Liver (tissue), 9 donors: ENCODE measurements around the gene PSTPIP1. TPM values are rescaled to one million over a fixed set of nuclear protein-coding genes. Genes with fewer than 3 reads are reported as not detected.

Experiments used
- DNase-seq: peaks from one replicate; pipeline ENCODE4 v3.0.0-alpha.2; 2017; ENCODE audit warnings: low spot score
- H3K27ac ChIP-seq, 2 donors: one replicate each; pipeline ENCODE4 v1.7.0; 2013; ENCODE audit warnings: inconsistent platforms in 2 of 2, low read length in 2 of 2, control low read depth in 1 of 2, low read depth in 1 of 2, mild to moderate bottlenecking in 1 of 2
- H3K27me3 ChIP-seq, 4 donors: one replicate each; pipeline versions ENCODE4 v1.6.1 to v1.7.0; 2013; ENCODE audit warnings: low read length in 3 of 4, inconsistent platforms in 1 of 4, mild to moderate bottlenecking in 1 of 4, moderate library complexity in 1 of 4; ENCODE audit not compliant: control insufficient read depth in 4 of 4, insufficient read depth in 4 of 4
- H3K36me3 ChIP-seq, 4 donors: one replicate each; pipeline versions ENCODE4 v1.6.1 to v1.7.0; 2013; ENCODE audit warnings: low read length in 3 of 4, mild to moderate bottlenecking in 3 of 4, low read depth in 1 of 4, moderate library complexity in 1 of 4; ENCODE audit not compliant: control insufficient read depth in 4 of 4, insufficient read depth in 3 of 4
- H3K4me1 ChIP-seq, 4 donors: one replicate each; pipeline versions ENCODE4 v1.6.1 to v1.7.0; 2013; ENCODE audit warnings: low read length in 3 of 4, mild to moderate bottlenecking in 3 of 4, moderate library complexity in 1 of 4; ENCODE audit not compliant: control insufficient read depth in 4 of 4, insufficient read depth in 4 of 4
- H3K4me3 ChIP-seq, 3 donors: one replicate each; pipeline versions ENCODE4 v1.6.1 to v1.7.0; 2013; ENCODE audit warnings: low read length in 3 of 3, control low read depth in 1 of 3, low read depth in 1 of 3, mild to moderate bottlenecking in 1 of 3
- H3K9ac ChIP-seq, 2 donors: one replicate each; pipeline ENCODE4 v1.7.0; 2013; ENCODE audit warnings: low read length in 2 of 2, mild to moderate bottlenecking in 2 of 2, moderate library complexity in 2 of 2, control low read depth in 1 of 2, low read depth in 1 of 2
- H3K9me3 ChIP-seq, 4 donors: one replicate each; pipeline versions ENCODE4 v1.6.1 to v1.7.0; 2013; ENCODE audit warnings: low read length in 3 of 4; ENCODE audit not compliant: control insufficient read depth in 4 of 4
- CTCF ChIP-seq: fragments of 150-350 bp; IDR thresholded peaks from 2 replicates; pipeline ENCODE4 v1.5.1; 2017; ENCODE audit warnings: improper control_type of control experiment, low read depth, low read length; ENCODE audit not compliant: missing input control
- EGR1 ChIP-seq, 2 donors: IDR thresholded peaks; 2 replicates each; pipeline ENCODE4 v1.6.1; 2016 to 2018; ENCODE audit warnings: antibody characterized with exemption in 2 of 2, low read depth in 2 of 2
- FOXA1 ChIP-seq: IDR thresholded peaks from 2 replicates; pipeline ENCODE4 v1.6.1; 2016; ENCODE audit warnings: antibody characterized with exemption
- FOXA2 ChIP-seq: IDR thresholded peaks from 2 replicates; pipeline ENCODE4 v1.6.1; 2016; ENCODE audit warnings: antibody characterized with exemption
- HNF4A ChIP-seq, 2 donors: conservative IDR thresholded peaks; 2 replicates each; pipeline ENCODE4 v1.6.1; 2016; ENCODE audit warnings: antibody characterized with exemption in 2 of 2, mild to moderate bottlenecking in 2 of 2
- HNF4G ChIP-seq: IDR thresholded peaks from 2 replicates; pipeline ENCODE4 v1.6.1; 2016; ENCODE audit warnings: antibody characterized with exemption
- MAX ChIP-seq: IDR thresholded peaks from 2 replicates; pipeline ENCODE4 v1.6.1; 2016; ENCODE audit warnings: antibody characterized with exemption
- NR2F2 ChIP-seq: IDR thresholded peaks from 2 replicates; pipeline ENCODE4 v1.6.1; 2016; ENCODE audit warnings: antibody characterized with exemption
- RAD21 ChIP-seq, 2 donors: IDR thresholded peaks; 2 replicates each; pipeline ENCODE4 v1.6.1; 2016; ENCODE audit warnings: antibody characterized with exemption in 2 of 2, mild to moderate bottlenecking in 2 of 2
- RXRA ChIP-seq, 2 donors: IDR thresholded peaks; 2 replicates each; pipeline ENCODE4 v1.6.1; 2017 to 2018; ENCODE audit warnings: antibody characterized with exemption in 2 of 2, mild to moderate bottlenecking in 1 of 2
- SP1 ChIP-seq: IDR thresholded peaks from 2 replicates; pipeline ENCODE4 v1.6.1; 2018; ENCODE audit warnings: antibody characterized with exemption, mild to moderate bottlenecking
- YY1 ChIP-seq: IDR thresholded peaks from 2 replicates; pipeline ENCODE4 v1.6.1; 2016; ENCODE audit warnings: antibody characterized with exemption, mild to moderate bottlenecking
- WGBS: extraction: QIAGEN DNeasy Blood & Tissue Kit; methylation state at CpG from one replicate; pipeline ENCODE4 v1.1.7; 2013; 5-methylcytosine and 5-hydroxymethylcytosine counted together
- polyA plus RNA-seq, 2 donors: library from polyadenylated mRNA; stranded (reverse) in 1 of 2; unstranded in 1 of 2; fragments of 200-250 nt in 1 of 2; fragments of >200 nt in 1 of 2; fragmentation: Nextera tagmentation in 1 of 2; extraction: Ambion mirVana in 1 of 2; gene quantifications; one replicate each; pipeline versions ENCODE4 v1.2.1 to v1.2.3, GENCODE V29; 2013 to 2015
- total RNA-seq, 2 donors: library from RNA; depleted of rRNA; stranded (reverse); fragments of >200 nt; gene quantifications; one replicate each; pipeline ENCODE4 v1.2.3, GENCODE V29; 2014
- TF ChIP-seq, protein P1 (sequence below): IDR thresholded peaks from 2 replicates; pipeline ENCODE4 v1.6.1; 2016; ENCODE audit warnings: antibody characterized with exemption
- TF ChIP-seq, protein P2 (sequence below): IDR thresholded peaks from 2 replicates; pipeline ENCODE4 v1.6.1; 2016; ENCODE audit warnings: antibody characterized with exemption
- donor health status: healthy.
- donor health status: healthy.
- donor health status: healthy.
- donor health status: healthy.
- donor health status: healthy.

The PSTPIP1 gene
- total and polyA plus RNA-seq, 4 donors, result 1.1 to 4.6 (median 3.0) TPM

- TF ChIP-seq, protein P1, sequence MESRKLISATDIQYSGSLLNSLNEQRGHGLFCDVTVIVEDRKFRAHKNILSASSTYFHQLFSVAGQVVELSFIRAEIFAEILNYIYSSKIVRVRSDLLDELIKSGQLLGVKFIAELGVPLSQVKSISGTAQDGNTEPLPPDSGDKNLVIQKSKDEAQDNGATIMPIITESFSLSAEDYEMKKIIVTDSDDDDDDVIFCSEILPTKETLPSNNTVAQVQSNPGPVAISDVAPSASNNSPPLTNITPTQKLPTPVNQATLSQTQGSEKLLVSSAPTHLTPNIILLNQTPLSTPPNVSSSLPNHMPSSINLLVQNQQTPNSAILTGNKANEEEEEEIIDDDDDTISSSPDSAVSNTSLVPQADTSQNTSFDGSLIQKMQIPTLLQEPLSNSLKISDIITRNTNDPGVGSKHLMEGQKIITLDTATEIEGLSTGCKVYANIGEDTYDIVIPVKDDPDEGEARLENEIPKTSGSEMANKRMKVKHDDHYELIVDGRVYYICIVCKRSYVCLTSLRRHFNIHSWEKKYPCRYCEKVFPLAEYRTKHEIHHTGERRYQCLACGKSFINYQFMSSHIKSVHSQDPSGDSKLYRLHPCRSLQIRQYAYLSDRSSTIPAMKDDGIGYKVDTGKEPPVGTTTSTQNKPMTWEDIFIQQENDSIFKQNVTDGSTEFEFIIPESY, result no peak
Measured at GRCh38 chr15:77031376-77032050, 36.6 kb downstream of the PSTPIP1 start (continued).

GRCh38 chr15:77032052-77032646 is 37.2 kb downstream of the PSTPIP1 start:
- H3K9ac ChIP-seq, result no peak overlapping the region

More at GRCh38 chr15:77032052-77032646, 37.2 kb downstream of the PSTPIP1 start:
- Histone ChIP-seq H3K9me3 (no peaks in the 10 kb centered on the region), H3K27ac (no peak overlapping the region), H3K27me3 (no peaks in the 10 kb centered on the region), H3K4me3 (no peak overlapping the region), H3K4me1 (peaks cover 0 to 6% (median 0%) of the 10 kb centered on the region in 4 donors), H3K36me3 (no peaks in the 10 kb centered on the region)
- DNase-seq, result no peak
- WGBS, result 65% methylated on average over 22 of the region's 22 CpGs
- TF ChIP-seq MAX (no peak), FOXA2 (no peak), RXRA (IDR thresholded peaks at IDR 0.05) (no peak), SP1 (no peak), YY1 (no peak), FOXA1 (no peak), NR2F2 (no peak), HNF4G (no peak), HNF4A (conservative IDR thresholded peaks at IDR 0.05) (no peak), RAD21 (IDR thresholded peaks at IDR 0.05) (no peak), EGR1 (IDR thresholded peaks at IDR 0.05; ENCODE audit: low read depth in 2 of 2) (no peak), CTCF (no peak)
- TF ChIP-seq, protein P2, sequence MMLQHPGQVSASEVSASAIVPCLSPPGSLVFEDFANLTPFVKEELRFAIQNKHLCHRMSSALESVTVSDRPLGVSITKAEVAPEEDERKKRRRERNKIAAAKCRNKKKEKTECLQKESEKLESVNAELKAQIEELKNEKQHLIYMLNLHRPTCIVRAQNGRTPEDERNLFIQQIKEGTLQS, result no peak
- TF ChIP-seq, protein P1, result no peak
